H9 (cell line): ENCODE measurements around the gene TRIM26. TPM values are rescaled to one million over a fixed set of nuclear protein-coding genes. Genes with fewer than 3 reads are reported as not detected.

Experiments used
- DNase-seq: peaks from one replicate; pipeline ENCODE4 v3.0.0-alpha.2; 2017
- H2AFZ ChIP-seq: one replicate; pipeline ENCODE4 v1.6.1; 2013; ENCODE audit warnings: mild to moderate bottlenecking, low read length, control low read depth, moderate library complexity
- H2AK5ac ChIP-seq: 2 replicates; pipeline ENCODE4 v1.6.1; 2013; ENCODE audit warnings: low read length, control low read depth, mixed read lengths; ENCODE audit not compliant: insufficient read length
- H2BK120ac ChIP-seq: one replicate; pipeline ENCODE4 v1.6.1; 2013; ENCODE audit warnings: low read depth, mild to moderate bottlenecking, low read length, control low read depth, inconsistent platforms; ENCODE audit not compliant: poor library complexity, severe bottlenecking
- H2BK12ac ChIP-seq: 2 replicates; pipeline ENCODE4 v1.6.1; 2013; ENCODE audit warnings: low read length, control low read depth, mixed read lengths, low read depth; ENCODE audit not compliant: insufficient read length
- H2BK15ac ChIP-seq: 2 replicates; pipeline ENCODE4 v1.6.1; 2013; ENCODE audit warnings: low read depth, low read length, control low read depth
- H2BK20ac ChIP-seq: one replicate; pipeline ENCODE4 v1.6.1; 2013; ENCODE audit warnings: low read depth, mild to moderate bottlenecking, low read length, control low read depth, inconsistent platforms; ENCODE audit not compliant: poor library complexity, severe bottlenecking
- H2BK5ac ChIP-seq: 2 replicates; pipeline ENCODE4 v1.6.1; 2013; ENCODE audit warnings: low read length, control low read depth, mixed read lengths; ENCODE audit not compliant: insufficient read length
- H3K14ac ChIP-seq: 2 replicates; pipeline ENCODE4 v1.6.1; 2013; ENCODE audit warnings: low read length, control low read depth; ENCODE audit not compliant: insufficient read depth
- H3K18ac ChIP-seq: 2 replicates; pipeline ENCODE4 v1.6.1; 2013; ENCODE audit warnings: low read depth, mild to moderate bottlenecking, mixed read lengths, low read length, control low read depth; ENCODE audit not compliant: insufficient read length
- H3K23ac ChIP-seq: 2 replicates; pipeline ENCODE4 v1.6.1; 2013; ENCODE audit warnings: low read length, control low read depth, mixed read lengths, low read depth; ENCODE audit not compliant: insufficient read length
- H3K23me2 ChIP-seq: 2 replicates; pipeline ENCODE4 v1.6.1; 2013; ENCODE audit warnings: low read depth, mild to moderate bottlenecking, mixed read lengths, low read length, control low read depth; ENCODE audit not compliant: insufficient read length, poor library complexity, severe bottlenecking
- H3K27ac ChIP-seq: 2 replicates; pipeline ENCODE4 v1.5.1; 2013; ENCODE audit warnings: low read length, control low read depth, mixed read lengths, low read depth; ENCODE audit not compliant: insufficient read length
- H3K27me3 ChIP-seq: 2 replicates; pipeline ENCODE4 v1.6.1; 2013; ENCODE audit warnings: low read length, control low read depth, inconsistent platforms; ENCODE audit not compliant: insufficient read depth
- H3K4ac ChIP-seq: 2 replicates; pipeline ENCODE4 v1.6.1; 2013; ENCODE audit warnings: low read depth, mild to moderate bottlenecking, control low read depth, inconsistent platforms, low read length, moderate library complexity
- H3K4me1 ChIP-seq: 2 replicates; pipeline ENCODE4 v1.6.1; 2013; ENCODE audit warnings: low read length, control low read depth, inconsistent platforms; ENCODE audit not compliant: insufficient read depth
- H3K4me2 ChIP-seq: 2 replicates; pipeline ENCODE4 v1.6.1; 2013; ENCODE audit warnings: low read length, control low read depth, mixed read lengths; ENCODE audit not compliant: insufficient read length, insufficient read depth
- H3K56ac ChIP-seq: 2 replicates; pipeline ENCODE4 v1.6.1; 2013; ENCODE audit warnings: low read depth, mild to moderate bottlenecking, mixed read lengths, low read length, control low read depth; ENCODE audit not compliant: insufficient read length
- H3K79me1 ChIP-seq: 2 replicates; pipeline ENCODE4 v1.6.1; 2013; ENCODE audit warnings: low read depth, mild to moderate bottlenecking, moderate library complexity, low read length, control low read depth, inconsistent platforms; ENCODE audit not compliant: insufficient read depth, poor library complexity, severe bottlenecking
- H3K79me2 ChIP-seq: 2 replicates; pipeline ENCODE4 v1.6.1; 2013; ENCODE audit warnings: low read length, control low read depth, inconsistent platforms; ENCODE audit not compliant: insufficient read depth
- H3K9ac ChIP-seq: 2 replicates; pipeline ENCODE4 v1.6.1; 2013; ENCODE audit warnings: low read length, control low read depth, mixed read lengths; ENCODE audit not compliant: insufficient read length; ENCODE audit errors: extremely low read depth
- H3K9me3 ChIP-seq: one replicate; pipeline ENCODE4 v1.6.1; 2013; ENCODE audit warnings: low read depth, low read length, inconsistent platforms; ENCODE audit not compliant: control insufficient read depth
- H3T11ph ChIP-seq: one replicate; pipeline ENCODE4 v1.6.1; 2013; ENCODE audit warnings: mild to moderate bottlenecking, low read length, control low read depth, inconsistent platforms
- H4K20me1 ChIP-seq: one replicate; pipeline ENCODE4 v1.6.1; 2013; ENCODE audit not compliant: control insufficient read depth, insufficient read length, insufficient read depth
- H4K5ac ChIP-seq: 2 replicates; pipeline ENCODE4 v1.6.1; 2013; ENCODE audit warnings: low read depth, mild to moderate bottlenecking, mixed read lengths, low read length, control low read depth; ENCODE audit not compliant: insufficient read length
- H4K8ac ChIP-seq: replicated peaks from 2 replicates; pipeline ENCODE4 v1.6.1; 2013; ENCODE audit warnings: low read length, control low read depth, mixed read lengths, low read depth; ENCODE audit not compliant: insufficient read length
- H4K91ac ChIP-seq: 2 replicates; pipeline ENCODE4 v1.6.1; 2013; ENCODE audit warnings: low read depth, mild to moderate bottlenecking, moderate library complexity, mixed read lengths, low read length, control low read depth; ENCODE audit not compliant: insufficient read length
- H3K27ac Mint-ChIP-seq, 3 experiments: 2 replicates in 2 of 3; 3 replicates in 1 of 3; pipeline ENCODE4 v1.8.0; 2020 to 2021; ENCODE audit warnings: mixed read lengths in 3 of 3, mild to moderate bottlenecking in 1 of 3, moderate library complexity in 1 of 3
- H3K27me3 Mint-ChIP-seq: 2 replicates; pipeline ENCODE4 v1.8.0; 2021; ENCODE audit warnings: low read depth, mild to moderate bottlenecking, moderate library complexity, mixed read lengths
- H3K36me3 Mint-ChIP-seq, 3 experiments: 2 replicates in 2 of 3; 3 replicates in 1 of 3; pipeline ENCODE4 v1.8.0; 2020 to 2021; ENCODE audit warnings: low read depth in 3 of 3, mixed read lengths in 3 of 3; ENCODE audit not compliant: insufficient read depth in 1 of 3
- H3K4me1 Mint-ChIP-seq, 2 experiments: 2 replicates each; pipeline ENCODE4 v1.8.0; 2020; ENCODE audit warnings: mixed read lengths in 2 of 2
- H3K4me3 Mint-ChIP-seq, 2 experiments: 2 replicates in 1 of 2; 3 replicates in 1 of 2; pipeline ENCODE4 v1.8.0; 2020 to 2021; ENCODE audit warnings: mild to moderate bottlenecking in 2 of 2, mixed read lengths in 2 of 2, moderate library complexity in 1 of 2
- H3K9me3 Mint-ChIP-seq, 2 experiments: 2 replicates in 1 of 2; 3 replicates in 1 of 2; pipeline ENCODE4 v1.8.0; 2020; ENCODE audit warnings: mild to moderate bottlenecking in 2 of 2, mixed read lengths in 2 of 2, moderate library complexity in 1 of 2
- WGBS: extraction: QIAGEN DNeasy Blood & Tissue Kit; methylation state at CpG from one replicate; pipeline ENCODE4 v1.1.7; 2013; ENCODE audit warnings: missing lambda C conversion rate, low lambda C conversion rate, mixed read lengths; ENCODE audit not compliant: insufficient read length; ENCODE audit errors: extremely low coverage; 5-methylcytosine and 5-hydroxymethylcytosine counted together
- total RNA-seq: library from RNA; stranded (reverse); gene quantifications from 2 replicates; pipeline ENCODE4 v1.2.1, GENCODE V29; 2021
- TF ChIP-seq, protein P1 (sequence below): fragments of 200-600 bp; sonication (generic); conservative IDR thresholded peaks from 3 replicates; pipeline ENCODE4 v1.8.0; 2021; ENCODE audit warnings: antibody characterized with exemption, mild to moderate bottlenecking

The TRIM26 gene
- total RNA-seq, 1 experiment from 2014 or later = 35.8 TPM

DNA sequence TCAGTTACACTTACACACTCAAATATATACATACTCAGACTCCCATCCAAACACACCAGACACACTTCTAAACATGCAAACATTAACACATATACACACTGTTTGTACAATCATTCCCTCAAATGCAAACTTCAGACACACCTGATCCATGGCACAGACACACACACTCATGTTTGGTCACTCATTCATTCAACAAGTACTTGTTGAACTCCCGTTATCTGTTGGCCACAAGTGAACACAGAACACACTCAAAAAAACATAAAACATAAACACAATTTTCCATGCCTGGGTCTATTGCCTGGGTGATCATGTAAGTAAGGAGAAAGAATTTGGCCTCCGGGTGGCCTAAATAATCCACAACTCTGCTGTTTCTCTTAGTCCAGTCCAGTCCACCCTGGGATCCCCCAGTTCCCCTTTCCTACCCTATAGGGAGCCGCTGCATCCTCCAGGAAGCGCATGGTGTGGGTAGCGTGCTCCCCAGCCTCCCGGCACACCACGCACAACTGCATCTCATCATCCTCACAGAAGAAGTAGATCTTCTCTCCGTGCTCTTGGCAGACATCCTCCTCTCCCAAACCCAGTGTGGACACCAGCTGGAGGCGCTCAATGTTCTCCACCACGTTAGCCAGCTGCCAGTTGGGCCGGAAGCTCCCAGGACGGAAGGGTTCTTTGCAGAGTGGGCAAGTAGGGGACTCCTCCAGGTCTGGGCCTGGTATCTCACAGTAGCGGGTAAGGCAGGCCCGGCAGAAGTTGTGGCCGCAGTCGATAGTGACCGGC is 53.0 kb downstream of the TRIM26 start:
- H3K4me1 Mint-ChIP-seq = no peaks in the 10 kb centered on the region
- no peak overlapping the region for H3K9ac ChIP-seq
- H3K4ac ChIP-seq = no peak overlapping the region
- no peak overlapping the region for H2AK5ac ChIP-seq
- no peak overlapping the region for H2BK120ac ChIP-seq
- H4K8ac ChIP-seq = no peak overlapping the region
- no peaks in the 10 kb centered on the region for H3K79me1 ChIP-seq
- H3K4me1 ChIP-seq = peaks cover 3% of the 10 kb centered on the region; the same call in 1 of the 2 replicates
- no peaks in the 10 kb centered on the region for H3K9me3 ChIP-seq
- no peak overlapping the region for H3K27ac Mint-ChIP-seq
- no peak overlapping the region for H3K56ac ChIP-seq
- no peak overlapping the region for H3K27ac ChIP-seq
- no peak overlapping the region for H2AFZ ChIP-seq
- H3K23me2 ChIP-seq = no peaks in the 10 kb centered on the region
- no CpG with 5 or more reads among the region's 17 CpGs for WGBS
- H2BK15ac ChIP-seq = no peak overlapping the region
- no peak overlapping the region for H4K91ac ChIP-seq
- TF ChIP-seq, protein P1, sequence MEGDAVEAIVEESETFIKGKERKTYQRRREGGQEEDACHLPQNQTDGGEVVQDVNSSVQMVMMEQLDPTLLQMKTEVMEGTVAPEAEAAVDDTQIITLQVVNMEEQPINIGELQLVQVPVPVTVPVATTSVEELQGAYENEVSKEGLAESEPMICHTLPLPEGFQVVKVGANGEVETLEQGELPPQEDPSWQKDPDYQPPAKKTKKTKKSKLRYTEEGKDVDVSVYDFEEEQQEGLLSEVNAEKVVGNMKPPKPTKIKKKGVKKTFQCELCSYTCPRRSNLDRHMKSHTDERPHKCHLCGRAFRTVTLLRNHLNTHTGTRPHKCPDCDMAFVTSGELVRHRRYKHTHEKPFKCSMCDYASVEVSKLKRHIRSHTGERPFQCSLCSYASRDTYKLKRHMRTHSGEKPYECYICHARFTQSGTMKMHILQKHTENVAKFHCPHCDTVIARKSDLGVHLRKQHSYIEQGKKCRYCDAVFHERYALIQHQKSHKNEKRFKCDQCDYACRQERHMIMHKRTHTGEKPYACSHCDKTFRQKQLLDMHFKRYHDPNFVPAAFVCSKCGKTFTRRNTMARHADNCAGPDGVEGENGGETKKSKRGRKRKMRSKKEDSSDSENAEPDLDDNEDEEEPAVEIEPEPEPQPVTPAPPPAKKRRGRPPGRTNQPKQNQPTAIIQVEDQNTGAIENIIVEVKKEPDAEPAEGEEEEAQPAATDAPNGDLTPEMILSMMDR = no peak
- no peaks in the 10 kb centered on the region for H3K9me3 Mint-ChIP-seq
- peaks cover 51% of the 10 kb centered on the region for H3K27me3 Mint-ChIP-seq
- H3K4me3 Mint-ChIP-seq = no peak overlapping the region; a peak in 1 of 5 replicates
- no peak overlapping the region for H3K4me2 ChIP-seq
- H2BK12ac ChIP-seq = no peak overlapping the region
- H3K18ac ChIP-seq = no peak overlapping the region
- no peak overlapping the region for H3K23ac ChIP-seq
- no peak overlapping the region; the same call in 1 of the 2 replicates for H3K14ac ChIP-seq
- no peaks in the 10 kb centered on the region for H3K79me2 ChIP-seq
- H3K27me3 ChIP-seq = no peaks in the 10 kb centered on the region
- no peaks in the 10 kb centered on the region for H4K20me1 ChIP-seq
- no peak overlapping the region for H4K5ac ChIP-seq
- H2BK20ac ChIP-seq = no peak overlapping the region
- DNase-seq = no peak
- H2BK5ac ChIP-seq = no peak overlapping the region
- H3K36me3 Mint-ChIP-seq = no peaks in the 10 kb centered on the region
- no peak overlapping the region for H3T11ph ChIP-seq
